Measurements from ENCODE around the gene ROBO3. TPM values are rescaled to one million over a fixed set of nuclear protein-coding genes. Genes with fewer than 3 reads are reported as not detected.

The ROBO3 gene
- total and polyA plus RNA-seq, 10 of the 15 experiments (the other 5 are each of a cell fraction or from before 2014, with no cell fraction given): 0.10 to 0.63 (median 0.31) TPM; not detected in 2

DNA sequence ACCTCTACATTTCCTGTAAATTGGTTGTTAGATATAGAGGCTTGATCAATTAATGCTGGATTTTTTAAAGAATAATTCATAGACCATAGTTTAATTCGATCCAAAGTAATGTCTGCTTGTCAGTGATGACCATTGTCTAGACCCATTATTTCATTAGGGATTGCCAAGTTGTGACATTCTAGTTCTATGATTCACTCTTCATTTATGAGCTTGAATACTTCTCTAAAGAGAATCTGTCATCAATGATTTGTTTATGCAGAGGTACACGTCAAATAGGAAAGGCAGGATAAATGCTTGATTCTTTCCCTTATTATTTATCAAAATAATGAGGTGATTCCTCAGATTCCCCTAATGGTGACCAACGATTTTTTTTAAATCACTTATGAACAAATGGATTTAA, 24.0 kb upstream of the ROBO3 start (continued):
- TF ChIP-seq, protein P1, sequence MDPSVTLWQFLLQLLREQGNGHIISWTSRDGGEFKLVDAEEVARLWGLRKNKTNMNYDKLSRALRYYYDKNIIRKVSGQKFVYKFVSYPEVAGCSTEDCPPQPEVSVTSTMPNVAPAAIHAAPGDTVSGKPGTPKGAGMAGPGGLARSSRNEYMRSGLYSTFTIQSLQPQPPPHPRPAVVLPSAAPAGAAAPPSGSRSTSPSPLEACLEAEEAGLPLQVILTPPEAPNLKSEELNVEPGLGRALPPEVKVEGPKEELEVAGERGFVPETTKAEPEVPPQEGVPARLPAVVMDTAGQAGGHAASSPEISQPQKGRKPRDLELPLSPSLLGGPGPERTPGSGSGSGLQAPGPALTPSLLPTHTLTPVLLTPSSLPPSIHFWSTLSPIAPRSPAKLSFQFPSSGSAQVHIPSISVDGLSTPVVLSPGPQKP (IDR thresholded peaks at IDR 0.05; ENCODE audit: low read depth, low read length): no peak
- no peak for TF ChIP-seq JUND (IDR thresholded peaks at IDR 0.05; ENCODE audit: low read depth, low read length)

GRCh38 chr11:124841840-124842239, 23.4 kb upstream of the ROBO3 start:
- no peaks in the 10 kb centered on the region for H3K4me1 ChIP-seq (ENCODE audit: control insufficient read depth, insufficient read depth, low read length)
- no peak for DNase-seq (ENCODE audit: low read depth, low spot score)
- BruUV-seq (replicated peaks): no TSS peak
- SMC1A ChIA-PET (ENCODE audit: uncharacterized antibody, unreplicated experiment): interaction anchor here (0.7 to 1.0 kb wide), 2 partner anchors 158 to 320 kb away, joined by 3 read pairs; no protein-coding TSS in a partner anchor
- no peak for ATAC-seq
- H3K27me3 ChIP-seq (replicated peaks in 1 of 2; ENCODE audit: control insufficient read depth in 2 of 2, insufficient read depth in 2 of 2, low read length in 1 of 2): peaks cover 22 to 34% of the 10 kb centered on the region in 2 experiments
- CTCF ChIA-PET: interaction anchor here (1.0 to 1.2 kb wide), 2 partner anchors 14 to 171 kb away, joined by 3 read pairs; no protein-coding TSS in a partner anchor
- RAD21 ChIA-PET (ENCODE audit: unreplicated experiment): no interaction called here
- no peak overlapping the region for H3K27ac ChIP-seq (ENCODE audit: control insufficient read depth, insufficient read depth)
- no peaks in the 10 kb centered on the region for H4K20me1 ChIP-seq (ENCODE audit: control insufficient read depth, insufficient read depth)
- no peaks in the 10 kb centered on the region for H3K36me3 ChIP-seq (ENCODE audit: control insufficient read depth in 2 of 2, insufficient read depth in 2 of 2, low read length in 1 of 2)
- H2AFZ ChIP-seq (ENCODE audit: control insufficient read depth, low read depth, low read length): no peak overlapping the region
- H3K9me3 ChIP-seq (replicated peaks; ENCODE audit: control insufficient read depth, insufficient read depth, low read length): no peaks in the 10 kb centered on the region
- 3% methylated on average over 2 of the region's 2 CpGs for WGBS (ENCODE audit: insufficient coverage, insufficient replicate concordance, low lambda C conversion rate, missing lambda C conversion rate)
- H3K9ac ChIP-seq (ENCODE audit: control insufficient read depth, insufficient read depth, low read length): no peak overlapping the region
- TF ChIP-seq IRF5 (IDR thresholded peaks at IDR 0.05; ENCODE audit: borderline replicate concordance) (no peak), TARDBP (IDR thresholded peaks at IDR 0.05; ENCODE audit: borderline replicate concordance) (no peak), TBL1XR1 (IDR thresholded peaks at IDR 0.05; ENCODE audit: low read depth, low read length) (no peak), GABPA (IDR thresholded peaks at IDR 0.05; ENCODE audit: low read depth) (no peak), ZBTB4 (CRISPR knock-in tag; IDR thresholded peaks at IDR 0.05) (no peak), ETV6 (conservative IDR thresholded peaks at IDR 0.05 in 1 of 2, IDR thresholded peaks at IDR 0.05 in 1 of 2; ENCODE audit: borderline replicate concordance in 1 of 2, low read depth in 1 of 2) (no peak)
- POLR2A ChIA-PET: no interaction called here
- in situ Hi-C loops (cut with MboI) (loop anchor here (25.0 kb wide), 1 partner anchor 430 kb away; the partner anchor contains the start of gene OR8B4), intact Hi-C loops (cut with micrococcal nuclease; ENCODE audit: unreplicated experiment) (no loop called here)
- H3K4me2 ChIP-seq (ENCODE audit: control insufficient read depth, insufficient read depth): no peak overlapping the region
- no peak overlapping the region for H3K4me3 ChIP-seq
- no peaks in the 10 kb centered on the region for H3K79me2 ChIP-seq (ENCODE audit: control insufficient read depth, insufficient read depth, low read length)
- FAIRE-seq: no peak
